OCI-LY3 (cell line): Measurements from ENCODE around the gene MGRN1.

ENCODE experiments used
- H2AFZ ChIP-seq: fragments of 200-600, 300-600 bp; shearing (Covaris generic); 2 replicates; pipeline ENCODE4 v1.6.0; 2014; ENCODE audit warnings: antibody characterized with exemption, low read depth, low read length
- H3K27ac ChIP-seq: fragments of 200-600, 300-600 bp; sonication (generic); 2 replicates; pipeline ENCODE4 v1.5.1; 2014; ENCODE audit warnings: mild to moderate bottlenecking, low read length, moderate library complexity, mixed read lengths
- H3K27me3 ChIP-seq: fragments of 200-600, 300-600 bp; sonication (generic); 2 replicates; pipeline ENCODE4 v1.6.1; 2014; ENCODE audit warnings: low read depth, low read length, mixed read lengths
- H3K36me3 ChIP-seq: fragments of 200-600, 300-600 bp; sonication (generic); replicated peaks from 2 replicates; pipeline ENCODE3; 2014; ENCODE audit warnings: low read depth, low read length, mixed read lengths
- H3K4me1 ChIP-seq: fragments of 300-600, 200-600 bp; sonication (generic); 2 replicates; pipeline ENCODE4 v1.6.1; 2014; ENCODE audit warnings: low read length, mixed read lengths
- H3K4me2 ChIP-seq: fragments of 200-600, 300-600 bp; sonication (generic); 2 replicates; pipeline ENCODE4 v1.6.1; 2014; ENCODE audit warnings: low read length, mixed read lengths
- H3K4me3 ChIP-seq: fragments of 300-600, 200-600 bp; sonication (generic); 2 replicates; pipeline ENCODE4 v1.5.1; 2014; ENCODE audit warnings: antibody characterized with exemption, mild to moderate bottlenecking, low read length, moderate library complexity
- H3K79me2 ChIP-seq: fragments of 300-600, 200-600 bp; shearing (Covaris generic); 2 replicates; pipeline ENCODE4 v1.6.1; 2014; ENCODE audit warnings: mild to moderate bottlenecking, low read length, mixed read lengths
- H3K9ac ChIP-seq: fragments of 300-600, 200-600 bp; shearing (Covaris generic); 2 replicates; pipeline ENCODE4 v1.6.0; 2014; ENCODE audit warnings: mild to moderate bottlenecking, low read length, moderate library complexity
- H3K9me3 ChIP-seq: fragments of 200-600, 300-600 bp; shearing (Covaris generic); 2 replicates; pipeline ENCODE4 v1.6.1; 2014; ENCODE audit warnings: low read length, mixed read lengths; ENCODE audit not compliant: insufficient read depth
- H4K20me1 ChIP-seq: fragments of 200-600, 300-600 bp; sonication (generic); 2 replicates; pipeline ENCODE4 v1.6.1; 2016; ENCODE audit warnings: low read length, mixed read lengths; ENCODE audit not compliant: insufficient read depth
- EZH2phosphoT487 ChIP-seq: fragments of 200-600 bp; shearing (Covaris generic); IDR thresholded peaks from 2 replicates; pipeline ENCODE4 v1.6.1; 2018; ENCODE audit warnings: antibody characterized with exemption, mixed run types, low read depth
- TF ChIP-seq, protein P1 (sequence below): fragments of 200-600, 300-600 bp; sonication (generic); IDR thresholded peaks from 2 replicates; pipeline ENCODE4 v1.5.1; 2014; ENCODE audit warnings: antibody characterized with exemption, low read length, low read depth

MGRN1 gene

DNA sequence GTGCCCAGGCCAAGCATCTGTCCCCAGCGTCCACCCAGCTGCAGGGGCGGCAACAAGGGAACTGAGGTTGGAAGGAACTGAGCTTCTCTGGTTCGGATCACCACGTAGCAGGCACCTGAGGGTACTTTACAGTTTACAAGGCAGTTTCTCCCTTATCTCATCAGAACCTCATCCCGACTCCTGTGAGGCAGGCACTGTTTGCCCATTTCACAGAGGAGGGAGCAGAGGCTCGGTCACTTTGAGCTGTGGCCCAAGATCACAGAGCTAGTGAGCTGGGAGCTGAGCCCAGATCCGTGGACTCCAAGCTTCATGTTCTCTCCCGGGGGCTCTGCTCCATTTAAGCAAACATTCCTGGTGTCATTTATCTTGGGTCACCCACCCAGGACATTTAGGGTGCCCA is 25.1 kb upstream of the MGRN1 start:
- no peaks in the 10 kb centered on the region for H3K4me1 ChIP-seq
- no peaks in the 10 kb centered on the region for H4K20me1 ChIP-seq
- no peak overlapping the region for H3K27ac ChIP-seq
- H3K79me2 ChIP-seq, result no peaks in the 10 kb centered on the region
- H2AFZ ChIP-seq, result no peak overlapping the region
- no peaks in the 10 kb centered on the region for H3K36me3 ChIP-seq
- H3K9me3 ChIP-seq, result no peaks in the 10 kb centered on the region
- peaks cover 16% of the 10 kb centered on the region; the same call in 1 of the 2 replicates for H3K27me3 ChIP-seq
- H3K4me3 ChIP-seq, result no peak overlapping the region
- no peak overlapping the region for H3K9ac ChIP-seq
- H3K4me2 ChIP-seq, result no peak overlapping the region
- TF ChIP-seq, protein P1, sequence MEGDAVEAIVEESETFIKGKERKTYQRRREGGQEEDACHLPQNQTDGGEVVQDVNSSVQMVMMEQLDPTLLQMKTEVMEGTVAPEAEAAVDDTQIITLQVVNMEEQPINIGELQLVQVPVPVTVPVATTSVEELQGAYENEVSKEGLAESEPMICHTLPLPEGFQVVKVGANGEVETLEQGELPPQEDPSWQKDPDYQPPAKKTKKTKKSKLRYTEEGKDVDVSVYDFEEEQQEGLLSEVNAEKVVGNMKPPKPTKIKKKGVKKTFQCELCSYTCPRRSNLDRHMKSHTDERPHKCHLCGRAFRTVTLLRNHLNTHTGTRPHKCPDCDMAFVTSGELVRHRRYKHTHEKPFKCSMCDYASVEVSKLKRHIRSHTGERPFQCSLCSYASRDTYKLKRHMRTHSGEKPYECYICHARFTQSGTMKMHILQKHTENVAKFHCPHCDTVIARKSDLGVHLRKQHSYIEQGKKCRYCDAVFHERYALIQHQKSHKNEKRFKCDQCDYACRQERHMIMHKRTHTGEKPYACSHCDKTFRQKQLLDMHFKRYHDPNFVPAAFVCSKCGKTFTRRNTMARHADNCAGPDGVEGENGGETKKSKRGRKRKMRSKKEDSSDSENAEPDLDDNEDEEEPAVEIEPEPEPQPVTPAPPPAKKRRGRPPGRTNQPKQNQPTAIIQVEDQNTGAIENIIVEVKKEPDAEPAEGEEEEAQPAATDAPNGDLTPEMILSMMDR, result no peak
- TF ChIP-seq EZH2phosphoT487, result no peak

DNA sequence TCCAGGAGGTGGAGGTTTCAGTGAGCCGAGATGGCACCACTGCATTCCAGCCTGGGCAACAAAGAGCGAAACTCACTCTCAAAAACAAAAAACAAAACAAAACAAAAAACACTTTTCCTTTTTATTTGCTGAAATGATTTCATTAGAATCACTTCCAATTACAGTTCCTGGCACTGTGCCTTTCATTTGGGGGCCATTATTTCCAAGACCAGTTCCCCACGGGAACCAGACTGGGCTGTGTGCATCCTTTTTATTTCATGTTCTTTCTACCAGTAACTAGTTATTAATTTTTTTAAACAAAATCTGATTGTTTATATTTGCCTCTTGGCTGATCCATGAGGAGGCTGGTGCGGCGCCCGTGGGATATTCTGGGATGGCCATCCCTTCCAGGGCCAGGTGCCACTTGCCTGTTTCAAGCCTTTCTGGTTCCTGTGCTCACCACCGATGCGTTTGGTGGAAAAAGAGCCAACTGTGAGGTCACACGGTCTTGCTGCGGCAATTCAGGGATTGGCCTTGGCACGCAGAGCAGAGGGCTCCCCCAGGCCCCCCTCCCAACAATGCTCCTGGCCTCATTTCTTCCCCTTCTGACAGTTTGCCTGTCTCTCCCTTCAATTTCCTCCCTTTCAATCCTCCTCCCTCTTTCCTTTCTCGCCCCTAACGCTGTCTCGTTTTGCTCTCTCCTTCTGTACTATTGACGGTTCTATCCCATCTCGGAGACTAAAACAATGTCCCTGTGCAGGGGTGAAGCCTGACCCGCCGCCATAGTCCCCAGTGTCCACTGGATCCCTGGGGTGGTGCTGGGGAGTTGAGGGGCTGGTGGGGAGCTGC is 23.4 kb upstream of the MGRN1 start:
- H3K4me2 ChIP-seq, result no peak overlapping the region
- H3K27me3 ChIP-seq, result peaks cover 16% of the 10 kb centered on the region; the same call in 1 of the 2 replicates
- no peak for TF ChIP-seq EZH2phosphoT487
- TF ChIP-seq, protein P1, result no peak

DNA sequence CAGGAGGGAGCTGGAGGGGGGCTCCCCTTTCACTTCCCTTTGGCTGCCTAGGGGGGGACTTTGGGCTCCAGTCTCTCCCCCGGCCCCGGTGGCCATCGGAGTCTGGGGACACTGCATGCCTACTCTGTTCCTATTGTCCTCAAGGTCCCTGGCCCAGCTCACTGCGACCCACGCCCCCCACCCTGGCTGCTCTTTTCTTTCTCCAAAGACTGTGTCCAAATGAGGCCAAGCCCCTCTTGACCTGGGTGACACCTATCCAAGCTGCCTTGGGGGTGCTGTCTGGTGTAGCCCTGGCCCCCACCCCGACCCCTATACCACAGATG is 22.8 kb upstream of the MGRN1 start:
- H3K4me1 ChIP-seq, result no peaks in the 10 kb centered on the region
- H3K9ac ChIP-seq, result no peak overlapping the region

More for the DNA sequence above, 23.4 kb upstream of the MGRN1 start:
- Histone ChIP-seq H3K9me3 (no peaks in the 10 kb centered on the region), H3K27ac (no peak overlapping the region), H4K20me1 (no peaks in the 10 kb centered on the region), H3K79me2 (no peaks in the 10 kb centered on the region), H3K4me3 (no peak overlapping the region), H3K9ac (no peak overlapping the region), H3K36me3 (no peaks in the 10 kb centered on the region), H2AFZ (no peak overlapping the region), H3K4me1 (no peaks in the 10 kb centered on the region)

DNA sequence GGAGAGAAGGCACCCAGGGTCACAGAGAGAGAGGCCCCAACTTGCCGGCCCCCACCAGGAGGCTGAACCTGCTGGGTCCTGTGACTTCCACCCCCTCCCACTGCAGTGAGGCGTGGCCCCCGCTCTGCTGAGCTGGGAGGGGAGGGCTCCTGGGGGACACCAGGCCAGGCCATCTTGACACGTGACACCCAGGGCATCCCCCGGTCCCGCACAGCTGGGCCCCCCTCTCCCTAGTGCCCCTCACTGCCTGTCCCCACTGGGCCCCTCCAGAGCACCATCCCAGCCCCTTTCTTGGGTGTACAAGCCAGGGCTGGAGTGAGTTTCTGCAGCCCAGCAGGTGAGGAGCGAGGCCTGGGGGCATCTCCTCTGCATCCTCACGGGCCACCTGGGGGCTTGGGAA is 22.3 kb upstream of the MGRN1 start:
- Histone ChIP-seq H3K4me3 (no peak overlapping the region), H3K36me3 (no peaks in the 10 kb centered on the region), H3K27ac (no peak overlapping the region), H3K27me3 (peaks cover 16% of the 10 kb centered on the region; the same call in 1 of the 2 replicates), H3K79me2 (no peaks in the 10 kb centered on the region), H3K4me1 (no peaks in the 10 kb centered on the region), H3K4me2 (no peak overlapping the region), H3K9me3 (no peaks in the 10 kb centered on the region), H2AFZ (no peak overlapping the region), H4K20me1 (no peaks in the 10 kb centered on the region), H3K9ac (no peak overlapping the region)
- TF ChIP-seq, protein P1, result no peak
- TF ChIP-seq EZH2phosphoT487, result no peak

More for the DNA sequence above, 22.8 kb upstream of the MGRN1 start:
- peaks cover 16% of the 10 kb centered on the region; the same call in 1 of the 2 replicates for H3K27me3 ChIP-seq
- H3K27ac ChIP-seq, result no peak overlapping the region
- H3K9me3 ChIP-seq, result no peaks in the 10 kb centered on the region
- H4K20me1 ChIP-seq, result no peaks in the 10 kb centered on the region
- no peak overlapping the region for H3K4me2 ChIP-seq
- TF ChIP-seq, protein P1, result no peak
- no peak for TF ChIP-seq EZH2phosphoT487
- no peaks in the 10 kb centered on the region for H3K36me3 ChIP-seq
- no peak overlapping the region for H3K4me3 ChIP-seq
- no peak overlapping the region for H2AFZ ChIP-seq
- H3K79me2 ChIP-seq, result no peaks in the 10 kb centered on the region
